ENCODE data around the gene UAP1.

UAP1 gene

GRCh38 chr1:162551969-162552683 lies 9.4 kb upstream of the UAP1 start:
- no peak for DNase-seq (ENCODE audit: extremely low read depth, low read depth)
- TF ChIP-seq CTCF (IDR thresholded peaks at IDR 0.05; ENCODE audit: low read depth, low read length, missing control alignments), result no peak
- no peak overlapping the region for H3K4me3 ChIP-seq (replicated peaks; ENCODE audit: low read depth, low read length)

GRCh38 chr1:162552684-162553252 lies 8.8 kb upstream of the UAP1 start:
- TF ChIP-seq CTCF (IDR thresholded peaks at IDR 0.05; ENCODE audit: low read depth, low read length, missing control alignments), result no peak
- no peak for DNase-seq (ENCODE audit: extremely low read depth, low read depth)
- no peak overlapping the region for H3K4me3 ChIP-seq (replicated peaks; ENCODE audit: low read depth, low read length)

- no peak for DNase-seq (ENCODE audit: extremely low read depth, low read depth)
- TF ChIP-seq CTCF (IDR thresholded peaks at IDR 0.05; ENCODE audit: low read depth, low read length, missing control alignments), result no peak
- H3K4me3 ChIP-seq (replicated peaks; ENCODE audit: low read depth, low read length), result no peak overlapping the region
Observed at GRCh38 chr1:162554258-162554657, 7.3 kb upstream of the UAP1 start.

GRCh38 chr1:162557536-162557935 lies 4.0 kb upstream of the UAP1 start:
- TF ChIP-seq CTCF (IDR thresholded peaks at IDR 0.05; ENCODE audit: low read depth, low read length, missing control alignments), result no peak
- no peak overlapping the region for H3K4me3 ChIP-seq (replicated peaks; ENCODE audit: low read depth, low read length)
- DNase-seq (ENCODE audit: extremely low read depth, low read depth), result no peak

- no peak for DNase-seq (ENCODE audit: extremely low read depth, low read depth)
- peak overlapping the region; percentile 91 for H3K4me3 ChIP-seq (replicated peaks; ENCODE audit: low read depth, low read length)
- TF ChIP-seq CTCF (IDR thresholded peaks at IDR 0.05; ENCODE audit: low read depth, low read length, missing control alignments), result no peak
Observed at GRCh38 chr1:162560303-162561036, 1.1 kb upstream of the UAP1 start.

GRCh38 chr1:162561037-162561615 lies 396 bp upstream of the UAP1 start:
- TF ChIP-seq CTCF (IDR thresholded peaks at IDR 0.05; ENCODE audit: low read depth, low read length, missing control alignments), result no peak
- H3K4me3 ChIP-seq (replicated peaks; ENCODE audit: low read depth, low read length), result peak overlapping the region; percentile 91
- DNase-seq (ENCODE audit: extremely low read depth, low read depth), result peak; percentile 78

Data from HFF-Myc (cell line).